ENCODE measurements around the gene MTMR11.
"Not testable (repeated sequence)": the region's sequence is repeated elsewhere in the genome, so short reads cannot be mapped to it uniquely, and the experiment has no call there.

MTMR11 gene

GRCh38 chr1:149899460-149900284 is 37.0 kb downstream of the MTMR11 start, which contains the start of gene BOLA1:
BOLA1 (plus strand) TSS chr1:149899568; CDS start chr1:149900060, 492 bp downstream.
- Mint-ChIP-seq H3K4me1 (peaks cover 9% of the 10 kb centered on the region), H3K36me3 (peaks cover 2% of the 10 kb centered on the region), H3K4me3 (peak within 1 kb of the TSS; percentile 90), H3K27ac (peak within 1 kb of the TSS; percentile 80), H3K9me3 (no peaks in the 10 kb centered on the region), H3K27me3 (no peaks in the 10 kb centered on the region)
- ATAC-seq (ENCODE audit: low read depth): peak; percentile 100
- peak; percentile 61 to 75 for DNase-seq (ENCODE audit: low spot score in 2 of 2)

GRCh38 chr1:149896575-149896974 is 40.1 kb downstream of the MTMR11 start:
- Mint-ChIP-seq H3K36me3 (no peaks in the 10 kb centered on the region), H3K9me3 (peaks cover 2% of the 10 kb centered on the region), H3K27me3 (no peaks in the 10 kb centered on the region), H3K4me1 (peaks cover 9% of the 10 kb centered on the region), H3K4me3 (no peak overlapping the region), H3K27ac (no peak overlapping the region)
- DNase-seq (ENCODE audit: low spot score in 2 of 2) (no peak), ATAC-seq (ENCODE audit: low read depth) (no peak)

- ATAC-seq (ENCODE audit: low read depth): no peak
- no peaks in the 10 kb centered on the region for H3K4me1 Mint-ChIP-seq
- no peaks in the 10 kb centered on the region for H3K27me3 Mint-ChIP-seq
- no peak overlapping the region for H3K27ac Mint-ChIP-seq
- no peak overlapping the region for H3K4me3 Mint-ChIP-seq
- no peaks in the 10 kb centered on the region for H3K9me3 Mint-ChIP-seq
- no peaks in the 10 kb centered on the region for H3K36me3 Mint-ChIP-seq
- no peak for DNase-seq (ENCODE audit: low spot score in 2 of 2)
Observed at GRCh38 chr1:149888999-149889289, 47.7 kb downstream of the MTMR11 start.

GRCh38 chr1:149888247-149888998 is 48.3 kb downstream of the MTMR11 start:
- no peaks in the 10 kb centered on the region for H3K27me3 Mint-ChIP-seq
- H3K27ac Mint-ChIP-seq: no peak overlapping the region
- peak in 1 of 2 donors; percentile 66 for DNase-seq (ENCODE audit: low spot score in 2 of 2)
- no peak overlapping the region for H3K4me3 Mint-ChIP-seq
- peak; percentile 16 for ATAC-seq (ENCODE audit: low read depth)
- H3K36me3 Mint-ChIP-seq: no peaks in the 10 kb centered on the region
- H3K9me3 Mint-ChIP-seq: no peaks in the 10 kb centered on the region
- H3K4me1 Mint-ChIP-seq: no peaks in the 10 kb centered on the region

- no peaks in the 10 kb centered on the region for H3K4me1 Mint-ChIP-seq
- DNase-seq (ENCODE audit: low spot score in 2 of 2) (peak; percentile 78 to 83), ATAC-seq (ENCODE audit: low read depth) (peak; percentile 63)
- no peak overlapping the region for H3K27ac Mint-ChIP-seq
- H3K27me3 Mint-ChIP-seq: no peaks in the 10 kb centered on the region
- H3K9me3 Mint-ChIP-seq: no peaks in the 10 kb centered on the region
- no peak overlapping the region for H3K4me3 Mint-ChIP-seq
- no peaks in the 10 kb centered on the region for H3K36me3 Mint-ChIP-seq
Observed at GRCh38 chr1:149887456-149888246, 49.0 kb downstream of the MTMR11 start.

GRCh38 chr1:149887196-149887455 is 49.6 kb downstream of the MTMR11 start:
- H3K27me3 Mint-ChIP-seq; H3K9me3 Mint-ChIP-seq; H3K36me3 Mint-ChIP-seq; H3K27ac Mint-ChIP-seq; DNase-seq (ENCODE audit: low spot score in 2 of 2); H3K4me1 Mint-ChIP-seq; H3K4me3 Mint-ChIP-seq: not testable (repeated sequence)
- peak; percentile 0 for ATAC-seq (ENCODE audit: low read depth)

GRCh38 chr1:149886396-149887195 is 50.1 kb downstream of the MTMR11 start:
- H3K4me1 Mint-ChIP-seq: peaks cover 4% of the 10 kb centered on the region
- peak; percentile 88 to 95 for DNase-seq (ENCODE audit: low spot score in 2 of 2)
- no peaks in the 10 kb centered on the region for H3K36me3 Mint-ChIP-seq
- no peaks in the 10 kb centered on the region for H3K9me3 Mint-ChIP-seq
- ATAC-seq (ENCODE audit: low read depth): peak; percentile 66
- no peaks in the 10 kb centered on the region for H3K27me3 Mint-ChIP-seq
- no peak overlapping the region for H3K4me3 Mint-ChIP-seq
- no peak overlapping the region for H3K27ac Mint-ChIP-seq

- DNase-seq (ENCODE audit: low spot score in 2 of 2); ATAC-seq (ENCODE audit: low read depth); H3K4me1 Mint-ChIP-seq; H3K9me3 Mint-ChIP-seq; H3K4me3 Mint-ChIP-seq; H3K36me3 Mint-ChIP-seq; H3K27ac Mint-ChIP-seq; H3K27me3 Mint-ChIP-seq: not testable (repeated sequence)
Observed at GRCh38 chr1:149886121-149886395, 50.6 kb downstream of the MTMR11 start.

GRCh38 chr1:149885339-149886120 is 51.1 kb downstream of the MTMR11 start:
- H3K9me3 Mint-ChIP-seq: no peaks in the 10 kb centered on the region
- peak; percentile 7 for ATAC-seq (ENCODE audit: low read depth)
- no peaks in the 10 kb centered on the region for H3K36me3 Mint-ChIP-seq
- no peak overlapping the region for H3K27ac Mint-ChIP-seq
- H3K27me3 Mint-ChIP-seq: no peaks in the 10 kb centered on the region
- peaks cover 4% of the 10 kb centered on the region for H3K4me1 Mint-ChIP-seq
- DNase-seq (ENCODE audit: low spot score in 2 of 2): peak; percentile 53 to 65
- H3K4me3 Mint-ChIP-seq: no peak overlapping the region

GRCh38 chr1:149884433-149885338 is 52.0 kb downstream of the MTMR11 start:
- Mint-ChIP-seq H3K36me3 (no peaks in the 10 kb centered on the region), H3K27me3 (no peaks in the 10 kb centered on the region), H3K4me1 (peaks cover 4% of the 10 kb centered on the region), H3K9me3 (no peaks in the 10 kb centered on the region), H3K4me3 (no peak overlapping the region), H3K27ac (no peak overlapping the region)
- ATAC-seq (ENCODE audit: low read depth) (no peak), DNase-seq (ENCODE audit: low spot score in 2 of 2) (no peak)

- no peaks in the 10 kb centered on the region for H3K36me3 Mint-ChIP-seq
- ATAC-seq (ENCODE audit: low read depth) (no peak), DNase-seq (ENCODE audit: low spot score in 2 of 2) (no peak)
- peaks cover 4% of the 10 kb centered on the region for H3K4me1 Mint-ChIP-seq
- H3K4me3 Mint-ChIP-seq: no peak overlapping the region
- H3K27me3 Mint-ChIP-seq: no peaks in the 10 kb centered on the region
- H3K27ac Mint-ChIP-seq: no peak overlapping the region
- H3K9me3 Mint-ChIP-seq: no peaks in the 10 kb centered on the region
Observed at GRCh38 chr1:149883598-149884247, 53.0 kb downstream of the MTMR11 start.

- Mint-ChIP-seq H3K27ac (no peak overlapping the region), H3K27me3 (no peaks in the 10 kb centered on the region), H3K36me3 (no peaks in the 10 kb centered on the region), H3K4me3 (no peak overlapping the region), H3K9me3 (no peaks in the 10 kb centered on the region), H3K4me1 (peaks cover 4% of the 10 kb centered on the region)
- ATAC-seq (ENCODE audit: low read depth) (no peak), DNase-seq (ENCODE audit: low spot score in 2 of 2) (no peak)
Observed at GRCh38 chr1:149881876-149882275, 54.8 kb downstream of the MTMR11 start.

Measured in memory B cell (primary cell).